WTC11 (cell line): ENCODE measurements around the gene CEP63.

Experiments
- CTCF ChIP-seq: fragments of 200-600 bp; IDR thresholded peaks from 2 replicates; pipeline ENCODE4 v1.8.0; 2022; ENCODE audit warnings: antibody characterized with exemption
- E2F4 ChIP-seq: sonication (generic); formaldehyde crosslinking; IDR thresholded peaks from 2 replicates; pipeline ENCODE4 v1.8.1; 2022; ENCODE audit warnings: low read depth, mild to moderate bottlenecking, moderate library complexity, missing genetic modification reagents, borderline replicate concordance
- FOXP1 ChIP-seq: sonication (generic); formaldehyde crosslinking; IDR thresholded peaks from 2 replicates; pipeline ENCODE4 v1.8.0; 2022; ENCODE audit warnings: missing genetic modification reagents, mild to moderate bottlenecking, moderate library complexity, borderline replicate concordance
- TEAD4 ChIP-seq: sonication (generic); formaldehyde crosslinking; IDR thresholded peaks from 2 replicates; pipeline ENCODE4 v1.8.0; 2022; ENCODE audit warnings: mild to moderate bottlenecking, missing genetic modification reagents
- ZSCAN18 ChIP-seq: fragments of 250-450 bp; sonication (Bioruptor Pico); IDR thresholded peaks from 2 replicates; pipeline ENCODE4 v2.1.2; 2022; ENCODE audit warnings: mild to moderate bottlenecking, moderate library complexity

GRCh38 chr3:134464689-134465365 lies 21.0 kb upstream of the CEP63 start:
- TF ChIP-seq CTCF: no peak
- no peak for TF ChIP-seq FOXP1 (CRISPR knock-in tag)
- no peak for TF ChIP-seq TEAD4 (CRISPR knock-in tag)
- no peak for TF ChIP-seq ZSCAN18 (CRISPR knock-in tag)
- no peak for TF ChIP-seq E2F4 (CRISPR knock-in tag)
